Measurements from ENCODE around the gene VWA7.

GRCh38 chr6:31725502-31726350 is 51.4 kb downstream of the VWA7 start:
- TF ChIP-seq CTCF (IDR thresholded peaks at IDR 0.05) (no peak), POLR2A (IDR thresholded peaks at IDR 0.05) (no peak)
